Peyer's patch (tissue), 4 donors: Measurements from ENCODE around the gene LEF1.

Experiments
- POLR2A ChIP-seq, 2 donors: fragments of 450-650 bp; IDR thresholded peaks; one replicate each; pipeline ENCODE4 v1.5.1; 2017; ENCODE audit warnings: antibody characterized with exemption in 2 of 2, mild to moderate bottlenecking in 2 of 2, moderate library complexity in 2 of 2
- TF ChIP-seq, protein P1 (sequence below), 6 experiments: fragments of 450-650 bp in 4 of 6; fragments of 200-600 bp in 2 of 6; sonication (generic) in 1 of 6; IDR thresholded peaks; one replicate each; pipeline ENCODE4 v1.5.1; 2017 to 2019; ENCODE audit warnings: antibody characterized with exemption in 6 of 6, mild to moderate bottlenecking in 3 of 6, moderate library complexity in 1 of 6

DNA sequence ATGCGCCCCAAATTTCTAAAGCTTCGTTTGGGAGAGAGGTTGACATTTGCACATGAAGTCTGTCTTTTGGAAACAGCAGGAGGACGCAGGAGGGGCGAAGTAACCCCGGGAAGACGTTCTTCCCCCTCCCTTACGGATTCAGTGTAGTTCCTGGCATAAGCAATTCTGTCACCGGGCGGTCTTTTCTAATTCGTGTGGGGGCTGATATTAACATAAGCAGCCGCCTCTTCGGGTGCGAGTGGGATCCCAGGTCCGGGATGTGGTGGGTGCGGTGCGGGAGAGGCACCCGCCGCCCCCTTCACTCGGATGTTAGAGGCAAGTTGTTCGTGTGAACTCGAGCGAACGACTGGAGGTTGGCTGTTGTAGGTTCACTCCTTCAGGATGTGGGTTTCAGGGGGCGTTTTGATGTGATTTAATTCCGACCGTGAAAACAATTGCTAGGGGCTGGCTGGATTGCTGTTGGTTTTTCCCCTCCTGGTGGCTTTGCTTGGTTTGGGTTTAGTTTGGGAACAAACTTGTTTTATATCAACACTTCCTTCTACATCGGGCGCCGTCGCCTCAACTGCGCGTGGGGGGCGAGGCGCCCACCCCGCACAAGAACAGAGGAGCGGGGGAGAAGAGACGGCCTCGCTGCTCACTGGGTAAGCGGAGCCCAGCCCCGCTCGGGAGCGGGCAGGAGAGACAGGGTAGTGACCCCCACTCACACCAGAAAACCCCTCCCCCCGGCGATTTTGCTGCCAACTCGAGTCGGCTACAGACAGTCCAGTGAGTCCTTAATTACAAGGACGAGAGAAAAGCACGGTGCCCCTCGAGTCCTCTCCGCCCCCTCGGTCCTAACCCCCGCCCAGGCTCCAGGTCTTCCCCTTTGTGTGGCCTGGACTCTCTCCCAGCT lies 2.9 kb upstream of the LEF1 start:
- TF ChIP-seq, protein P1, sequence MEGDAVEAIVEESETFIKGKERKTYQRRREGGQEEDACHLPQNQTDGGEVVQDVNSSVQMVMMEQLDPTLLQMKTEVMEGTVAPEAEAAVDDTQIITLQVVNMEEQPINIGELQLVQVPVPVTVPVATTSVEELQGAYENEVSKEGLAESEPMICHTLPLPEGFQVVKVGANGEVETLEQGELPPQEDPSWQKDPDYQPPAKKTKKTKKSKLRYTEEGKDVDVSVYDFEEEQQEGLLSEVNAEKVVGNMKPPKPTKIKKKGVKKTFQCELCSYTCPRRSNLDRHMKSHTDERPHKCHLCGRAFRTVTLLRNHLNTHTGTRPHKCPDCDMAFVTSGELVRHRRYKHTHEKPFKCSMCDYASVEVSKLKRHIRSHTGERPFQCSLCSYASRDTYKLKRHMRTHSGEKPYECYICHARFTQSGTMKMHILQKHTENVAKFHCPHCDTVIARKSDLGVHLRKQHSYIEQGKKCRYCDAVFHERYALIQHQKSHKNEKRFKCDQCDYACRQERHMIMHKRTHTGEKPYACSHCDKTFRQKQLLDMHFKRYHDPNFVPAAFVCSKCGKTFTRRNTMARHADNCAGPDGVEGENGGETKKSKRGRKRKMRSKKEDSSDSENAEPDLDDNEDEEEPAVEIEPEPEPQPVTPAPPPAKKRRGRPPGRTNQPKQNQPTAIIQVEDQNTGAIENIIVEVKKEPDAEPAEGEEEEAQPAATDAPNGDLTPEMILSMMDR (IDR thresholded peaks at IDR 0.05) = no peak
- no peak for TF ChIP-seq POLR2A (IDR thresholded peaks at IDR 0.05)
